ENCODE data around the gene MAP7D1. TPM values are rescaled to one million over a fixed set of nuclear protein-coding genes. Genes with fewer than 3 reads are reported as not detected.

MAP7D1 gene
- total and polyA plus RNA-seq, 10 of the 15 experiments (the other 5 are each of a cell fraction or from before 2014, with no cell fraction given), result 4.4 to 97.6 (median 24.2) TPM

GRCh38 chr1:36207339-36207738 is 51.4 kb downstream of the MAP7D1 start:
- BruUV-seq (replicated peaks), result no TSS peak
- in situ Hi-C loops (cut with MboI), result no loop called here
- WGBS (ENCODE audit: insufficient coverage, insufficient replicate concordance, low lambda C conversion rate, missing lambda C conversion rate), result 37% methylated on average over 6 of the region's 6 CpGs

More at GRCh38 chr1:36207339-36207738, 51.4 kb downstream of the MAP7D1 start:
- no peak for TF ChIP-seq RB1 (IDR thresholded peaks at IDR 0.05; ENCODE audit: borderline replicate concordance)
- TF ChIP-seq RUNX3 (IDR thresholded peaks at IDR 0.05; ENCODE audit: low read length), result peak; percentile 44; the same call in 1 of the 2 replicates
- TF ChIP-seq JUND (IDR thresholded peaks at IDR 0.05; ENCODE audit: low read depth, low read length), result no peak
- no peak for TF ChIP-seq TCF7 (IDR thresholded peaks at IDR 0.05; ENCODE audit: borderline replicate concordance)
- TF ChIP-seq BCL3 (IDR thresholded peaks at IDR 0.05; ENCODE audit: borderline replicate concordance, insufficient read depth, low read depth, low read length, poor library complexity, severe bottlenecking), result no peak
- no peak for TF ChIP-seq E2F8 (IDR thresholded peaks at IDR 0.05; ENCODE audit: low read depth, partially characterized antibody)
- no peak for TF ChIP-seq NRF1 (conservative IDR thresholded peaks at IDR 0.05; ENCODE audit: low read depth, low read length)
- TF ChIP-seq POU2F2 (IDR thresholded peaks at IDR 0.05; ENCODE audit: borderline replicate concordance, low read depth, low read length), result peak; percentile 56; the same call in 1 of the 3 replicates
- POLR2A ChIA-PET, result no interaction called here
- Histone ChIP-seq H3K27ac (ENCODE audit: control insufficient read depth, insufficient read depth) (no peak overlapping the region), H3K9me3 (replicated peaks; ENCODE audit: control insufficient read depth, insufficient read depth, low read length) (no peaks in the 10 kb centered on the region), H3K4me2 (ENCODE audit: control insufficient read depth, insufficient read depth) (peak overlapping the region; percentile 50), H3K79me2 (ENCODE audit: control insufficient read depth, insufficient read depth, low read length) (no peaks in the 10 kb centered on the region), H2AFZ (ENCODE audit: control insufficient read depth, low read depth, low read length) (peak overlapping the region; percentile 61), H3K4me3 (no peak overlapping the region), H3K27me3 (replicated peaks in 1 of 2; ENCODE audit: control insufficient read depth in 2 of 2, insufficient read depth in 2 of 2, low read length in 1 of 2) (no peaks in the 10 kb centered on the region), H3K9ac (ENCODE audit: control insufficient read depth, insufficient read depth, low read length) (no peak overlapping the region), H3K36me3 (ENCODE audit: control insufficient read depth in 2 of 2, insufficient read depth in 2 of 2, low read length in 1 of 2) (no peaks in the 10 kb centered on the region), H4K20me1 (ENCODE audit: control insufficient read depth, insufficient read depth) (no peaks in the 10 kb centered on the region), H3K4me1 (ENCODE audit: control insufficient read depth, insufficient read depth, low read length) (peaks cover 9% of the 10 kb centered on the region)
- intact Hi-C loops (cut with micrococcal nuclease; ENCODE audit: unreplicated experiment), result no loop called here
- RAD21 ChIA-PET (ENCODE audit: unreplicated experiment), result no interaction called here
- peak; percentile 68 for ATAC-seq
- SMC1A ChIA-PET (ENCODE audit: uncharacterized antibody, unreplicated experiment), result no interaction called here
- DNase-seq (ENCODE audit: low read depth, low spot score), result no peak
- CTCF ChIA-PET, result no interaction called here
- FAIRE-seq, result peak; percentile 35
